RPMI7951 (cell line): ENCODE results near the gene PSMA7. TPM values are rescaled to one million over a fixed set of nuclear protein-coding genes. Genes with fewer than 3 reads are reported as not detected.

Experiments
- DNase-seq: peaks from one replicate; pipeline ENCODE4 v3.0.0-alpha.2; 2012; ENCODE audit warnings: low read depth
- total RNA-seq: library from RNA; depleted of rRNA; stranded (reverse); fragments of >200 nt; shearing (Covaris generic); gene quantifications from 2 replicates; pipeline ENCODE4 v1.2.3, GENCODE V29; 2014

Gene PSMA7
- total RNA-seq, 1 experiment from 2014 or later = 878 TPM

- DNase-seq = no peak
Measured at GRCh38 chr20:62172666-62173065, 29.5 kb upstream of the PSMA7 start.

GRCh38 chr20:62171245-62171644 is 28.1 kb upstream of the PSMA7 start:
- DNase-seq = no peak

GRCh38 chr20:62170536-62170935 is 27.3 kb upstream of the PSMA7 start:
- no peak for DNase-seq

DNA sequence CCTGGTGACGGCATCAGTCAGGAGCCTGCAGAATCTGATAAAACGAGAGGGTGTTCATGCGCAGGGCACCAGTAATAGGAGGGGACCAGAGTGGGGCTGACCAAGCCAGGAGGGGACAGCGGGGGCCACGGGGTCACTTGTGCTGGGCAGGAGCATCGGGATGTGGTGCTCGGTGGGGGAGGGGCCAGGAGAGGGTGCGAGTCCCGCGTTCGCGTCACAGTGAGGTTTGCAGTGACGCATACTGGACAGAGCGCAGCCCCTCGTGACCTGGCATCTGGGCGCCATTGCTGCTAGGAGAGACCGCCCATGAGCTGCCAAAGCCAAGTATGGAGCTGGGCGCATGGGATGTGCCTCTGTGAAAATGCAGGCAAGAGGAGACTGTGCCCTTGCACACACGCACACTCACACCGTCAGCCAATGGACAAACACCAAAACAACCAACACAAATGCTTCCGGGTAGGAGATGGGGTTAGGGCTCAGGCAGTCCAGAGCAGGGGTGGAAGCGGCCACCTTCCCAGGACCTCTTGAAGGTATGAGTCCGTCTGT is 25.8 kb upstream of the PSMA7 start:
- DNase-seq = no peak

GRCh38 chr20:62168061-62168460 is 24.9 kb upstream of the PSMA7 start:
- DNase-seq = no peak

DNA sequence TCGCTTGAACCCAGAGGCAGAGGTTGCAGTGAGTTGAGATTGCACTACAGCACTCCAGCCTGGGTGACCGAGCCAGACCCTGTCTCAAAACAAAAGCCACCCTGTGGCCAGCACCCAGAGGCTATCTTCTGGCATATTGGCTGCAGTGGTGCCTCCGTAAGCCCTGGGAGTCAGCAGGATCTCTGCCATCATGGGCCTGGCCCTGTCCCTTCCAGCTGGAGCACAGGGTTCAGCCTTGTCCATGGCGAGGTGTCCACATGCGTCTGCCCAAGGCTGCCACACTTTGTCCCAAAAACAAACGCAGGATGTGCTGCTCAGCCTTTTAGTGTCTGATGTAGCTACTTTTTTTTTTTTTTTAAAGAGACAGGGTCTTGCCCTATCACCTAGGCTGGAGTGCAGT is 24.3 kb upstream of the PSMA7 start:
- no peak for DNase-seq

GRCh38 chr20:62165762-62166399 is 22.7 kb upstream of the PSMA7 start:
- no peak for DNase-seq

GRCh38 chr20:62164879-62165761 is 21.9 kb upstream of the PSMA7 start:
- no peak for DNase-seq

DNA sequence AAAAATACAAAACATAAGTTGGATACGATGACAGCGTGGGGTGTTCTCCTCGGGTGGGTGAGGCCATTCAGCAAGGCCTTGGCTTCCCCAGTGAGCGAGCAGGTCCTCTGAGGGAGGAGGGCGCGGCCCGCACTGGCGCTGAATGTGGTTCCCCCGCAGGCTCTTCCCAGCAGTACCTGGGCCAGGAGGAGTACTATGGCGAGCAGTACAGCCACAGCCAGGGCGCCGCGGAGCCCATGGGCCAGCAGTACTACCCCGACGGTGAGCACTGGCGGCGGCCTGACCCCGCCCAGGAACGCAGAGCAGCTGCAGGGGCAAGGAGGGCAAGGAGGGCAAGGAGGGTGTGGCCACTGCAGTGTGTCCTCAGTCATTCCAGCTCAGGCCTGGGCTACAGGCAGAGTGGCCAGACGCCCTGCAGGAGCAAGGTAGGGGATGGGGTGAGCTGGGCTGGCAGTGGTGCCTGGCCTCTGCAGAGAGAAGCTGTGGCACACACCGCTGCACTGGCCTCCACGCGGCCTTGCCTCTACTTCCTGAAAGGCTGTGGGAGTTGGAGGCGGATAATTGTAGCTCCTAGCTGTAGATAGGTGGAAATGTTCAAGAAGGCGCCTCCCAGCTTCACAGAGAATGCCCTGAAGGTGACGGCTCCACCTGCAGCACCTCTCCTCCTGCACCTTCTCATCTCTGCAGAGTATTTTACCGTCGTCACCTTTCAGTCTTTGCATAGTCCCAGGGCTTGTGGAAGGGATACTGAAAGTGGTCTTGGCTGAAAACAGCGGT is 21.0 kb upstream of the PSMA7 start:
- DNase-seq = no peak

DNA sequence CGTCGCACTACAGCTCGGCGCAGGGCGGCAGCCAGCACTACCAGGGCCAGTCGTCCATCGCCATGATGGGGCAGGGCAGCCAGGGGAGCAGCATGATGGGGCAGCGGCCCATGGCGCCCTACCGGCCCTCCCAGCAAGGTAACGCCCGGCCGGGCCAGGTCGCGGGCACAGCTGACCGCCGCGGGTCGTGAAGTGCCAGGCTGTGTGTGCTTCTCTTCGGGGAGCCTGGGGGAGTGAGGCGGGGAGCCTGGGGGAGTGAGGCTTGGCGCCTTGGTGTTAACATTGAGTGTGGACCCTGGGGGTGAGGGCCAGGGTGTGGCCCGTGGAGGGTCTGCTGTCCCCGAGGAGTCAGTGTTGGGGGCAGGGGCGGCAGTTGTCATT is 20.3 kb upstream of the PSMA7 start:
- no peak for DNase-seq

GRCh38 chr20:62162765-62163484 is 19.7 kb upstream of the PSMA7 start:
- DNase-seq = no peak

DNA sequence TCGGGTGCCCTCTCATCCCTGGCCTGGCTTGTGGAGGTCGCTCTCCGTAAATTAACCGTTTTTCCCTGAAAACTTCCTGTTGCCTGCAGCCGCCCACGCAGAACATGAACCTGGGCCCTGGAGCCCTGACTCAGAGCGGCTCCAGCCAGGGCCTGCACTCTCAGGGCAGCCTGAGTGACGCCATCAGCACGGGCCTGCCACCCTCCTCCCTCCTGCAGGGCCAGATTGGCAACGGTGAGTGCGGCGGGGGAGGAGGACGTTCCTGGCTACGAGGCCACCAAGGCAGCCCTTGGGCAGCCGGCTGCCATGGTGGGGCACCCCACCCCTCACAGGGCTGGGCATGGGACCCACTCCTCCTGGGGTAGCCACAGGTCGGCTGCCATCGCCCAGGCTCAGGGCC is 18.2 kb upstream of the PSMA7 start:
- DNase-seq = no peak

DNA sequence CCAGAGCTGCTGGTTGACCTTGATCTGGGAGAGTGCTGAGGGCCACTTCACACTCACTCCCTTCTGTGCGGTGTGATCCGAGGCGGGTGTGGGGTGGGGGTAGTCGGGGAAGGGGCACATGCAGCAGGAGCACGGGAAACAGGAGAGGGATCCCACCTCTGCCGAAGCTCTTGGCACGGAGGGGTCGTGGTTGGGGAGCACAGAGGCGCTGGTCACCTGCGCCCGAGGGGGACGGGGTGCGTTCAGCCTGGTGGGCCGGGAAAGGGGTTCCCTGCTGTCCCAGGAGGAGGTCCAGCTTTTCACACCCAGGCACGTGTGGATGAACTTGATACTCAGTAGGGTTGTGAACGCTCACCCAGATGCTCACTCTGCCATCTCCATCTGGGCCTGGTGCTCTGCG is 17.7 kb upstream of the PSMA7 start:
- DNase-seq = no peak

GRCh38 chr20:62160253-62160652 is 17.1 kb upstream of the PSMA7 start:
- no peak for DNase-seq

DNA sequence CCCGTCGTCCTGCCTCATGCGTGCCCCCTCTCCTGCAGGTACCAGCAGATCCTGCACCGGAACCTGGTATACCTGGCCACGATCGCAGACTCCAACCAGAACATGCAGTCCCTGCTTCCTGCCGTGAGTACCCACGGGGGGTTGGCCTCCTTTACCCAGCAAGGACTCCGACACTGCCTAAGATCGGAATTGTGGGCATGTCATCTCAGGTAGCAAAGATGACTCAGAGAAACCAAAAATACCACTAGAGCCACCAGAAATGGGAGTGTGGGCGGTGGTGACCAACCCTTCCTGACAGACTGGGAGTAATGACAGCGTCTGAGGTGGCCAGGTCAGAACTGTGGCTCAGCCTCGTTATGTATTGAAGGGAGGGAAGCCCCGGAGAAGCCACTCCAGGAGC is 16.6 kb upstream of the PSMA7 start:
- peak; percentile 56 for DNase-seq

DNA sequence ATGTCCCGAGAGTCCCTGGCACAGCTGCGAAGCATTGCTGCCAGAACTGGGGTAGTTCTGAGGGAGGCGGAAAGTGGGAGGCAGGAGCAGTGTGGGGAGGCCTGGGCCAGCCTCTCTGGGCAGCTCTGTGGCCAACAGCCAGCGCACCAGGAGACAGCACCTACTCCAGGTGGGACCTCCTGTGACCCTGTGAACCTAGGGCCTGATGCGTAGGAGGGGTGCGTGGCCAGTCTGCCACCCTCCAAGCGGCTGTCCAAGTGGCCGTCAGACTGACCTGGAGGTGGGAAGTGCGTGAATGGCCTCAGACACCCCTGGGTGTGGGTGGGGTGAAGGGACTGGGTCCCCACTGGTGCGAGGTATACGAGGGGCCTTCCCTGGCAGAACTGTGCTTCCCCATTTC is 15.9 kb upstream of the PSMA7 start:
- DNase-seq = no peak

DNA sequence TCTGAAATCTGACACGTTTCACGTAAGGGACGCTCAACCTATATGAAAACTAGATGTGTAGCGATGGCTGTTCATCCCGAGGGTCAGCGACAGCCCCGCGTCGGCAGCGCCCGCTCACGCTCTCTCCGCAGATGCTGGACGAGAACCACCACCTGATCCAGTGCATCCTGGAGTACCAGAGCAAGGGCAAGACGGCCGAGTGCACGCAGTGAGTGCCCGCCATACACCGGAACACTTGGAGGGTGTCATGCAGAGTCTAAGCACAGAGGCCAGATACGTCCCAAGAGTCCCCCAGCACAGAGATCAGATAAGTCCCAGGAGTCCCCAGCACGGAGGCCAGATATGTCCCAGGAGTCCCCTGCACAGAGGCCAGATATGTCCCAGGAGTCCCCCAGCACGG is 15.3 kb upstream of the PSMA7 start:
- DNase-seq = no peak

DNA sequence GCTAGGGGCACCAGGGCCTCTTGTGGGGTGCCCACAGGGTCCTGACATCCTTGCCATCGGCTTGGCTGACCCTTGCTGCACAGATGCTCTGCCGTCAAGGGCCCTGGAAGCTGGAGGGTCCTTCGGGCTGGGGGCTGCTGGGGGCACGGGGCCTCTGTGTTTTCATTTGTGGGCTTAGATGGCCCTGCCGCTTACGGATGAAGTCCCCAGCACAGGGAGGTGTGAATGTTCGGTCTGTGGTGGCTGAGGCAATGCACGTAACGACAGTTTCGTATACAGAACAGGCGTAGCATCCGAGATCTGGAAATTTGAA is 14.8 kb upstream of the PSMA7 start:
- DNase-seq = no peak

DNA sequence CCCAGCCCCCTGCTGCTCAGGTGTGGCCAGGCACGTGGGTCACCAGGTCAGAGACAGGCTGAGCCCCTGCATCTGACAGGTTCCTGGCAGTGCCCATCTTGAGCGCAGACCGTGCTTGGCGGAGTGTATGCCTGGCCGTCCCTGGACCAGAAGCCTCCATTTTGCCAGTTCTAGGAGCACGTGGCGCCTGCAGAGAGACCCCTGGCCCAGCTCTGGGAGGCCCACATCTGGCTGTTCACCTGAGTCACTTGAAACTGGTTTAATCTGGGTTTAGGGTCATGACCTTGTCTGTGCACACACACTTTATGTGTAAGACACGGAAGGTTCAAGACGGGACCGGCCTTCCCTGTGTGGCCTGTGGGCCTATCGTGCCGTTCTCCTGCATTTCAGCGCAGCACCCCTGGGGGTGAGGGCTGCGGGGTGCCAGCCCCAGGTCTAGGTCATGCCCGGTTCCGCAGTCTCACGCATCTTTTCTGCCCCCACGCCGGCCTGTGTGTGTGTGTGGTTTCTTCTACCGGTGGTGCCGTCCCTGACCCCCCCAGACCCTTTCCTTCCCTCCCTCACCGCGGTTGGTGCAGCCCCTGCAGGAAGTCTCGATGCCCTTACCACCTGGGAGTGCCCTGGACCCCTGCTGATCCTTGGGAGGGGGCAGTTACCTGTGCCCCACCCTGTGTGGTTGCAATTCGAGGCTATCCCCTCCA is 14.3 kb upstream of the PSMA7 start:
- DNase-seq = no peak

DNA sequence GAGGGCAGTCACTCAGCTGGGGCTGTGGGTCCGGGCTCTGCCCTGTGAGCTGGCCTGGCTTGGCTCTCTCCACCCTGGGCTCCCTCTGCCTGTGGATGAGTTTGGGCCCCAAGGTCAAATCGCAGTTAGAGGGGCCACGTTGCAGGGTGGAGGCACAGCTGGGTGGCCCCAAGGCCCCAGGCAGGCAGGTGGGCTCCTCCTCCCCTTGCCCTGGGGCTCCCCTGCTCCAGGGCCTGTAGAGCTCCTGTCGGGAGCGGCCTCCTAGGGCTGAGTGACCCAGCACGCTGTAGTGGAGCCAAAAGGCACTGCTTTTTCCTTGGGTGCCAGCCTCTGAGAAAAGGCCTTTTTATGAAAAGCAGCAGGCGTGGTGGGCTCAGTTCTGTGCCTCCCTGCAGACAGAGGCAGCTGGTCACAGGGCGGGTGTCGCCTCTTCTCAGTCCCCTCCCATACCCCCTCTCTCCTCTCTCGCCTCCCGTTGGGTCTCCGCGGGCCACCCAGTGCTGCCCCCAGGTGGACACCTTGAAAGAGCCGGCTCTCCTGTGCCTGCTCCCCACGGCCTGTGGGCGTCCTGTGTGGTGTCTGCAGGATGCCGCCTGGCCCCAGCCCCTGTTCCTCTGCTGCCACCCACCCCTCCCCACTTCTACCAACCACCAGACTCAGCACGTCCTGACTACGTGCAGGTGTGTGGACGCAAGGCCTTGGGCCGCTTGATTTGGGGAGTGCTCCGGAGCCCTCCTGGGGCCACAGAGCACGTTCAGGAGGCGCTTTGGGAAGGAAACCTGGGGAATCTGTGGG is 13.6 kb upstream of the PSMA7 start:
- DNase-seq = peak; percentile 29

DNA sequence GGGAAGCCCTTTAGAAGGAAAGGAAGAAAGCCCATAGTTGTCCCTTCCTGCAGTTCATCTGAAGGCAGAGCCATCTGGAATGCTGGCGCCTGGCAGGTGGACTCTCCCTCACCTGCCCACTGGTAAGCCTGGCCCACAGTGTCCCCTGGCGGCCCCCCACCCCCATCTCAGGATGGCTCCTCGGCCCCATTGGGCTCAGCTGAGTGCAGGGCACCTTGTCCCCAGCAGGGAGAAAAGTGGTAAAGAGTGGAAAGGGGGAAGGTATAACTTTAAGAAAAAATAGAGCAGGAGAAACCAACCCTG is 13.0 kb upstream of the PSMA7 start:
- no peak for DNase-seq
